Endometrial microvascular endothelial cells (primary cell): ENCODE measurements around the gene TMEM117. TPM values are rescaled to one million over a fixed set of nuclear protein-coding genes. Genes with fewer than 3 reads are reported as not detected.

Experiments
- in situ Hi-C: cut with HindIII; loops from 2 replicates; pipeline ENCODE4 v1.10.0; 2017; ENCODE audit warnings: low sequenced_read_pairs, low pct_unique_long_range_greater_than_20kb; ENCODE audit errors: inconsistent ontology term
- total RNA-seq: library from RNA; depleted of rRNA; stranded (reverse); fragments of >200 nt; gene quantifications from one replicate; pipeline ENCODE4 v1.2.3, GENCODE V29; 2015; ENCODE audit errors: inconsistent ontology term

The TMEM117 gene
- 1.9 TPM for total RNA-seq

DNA sequence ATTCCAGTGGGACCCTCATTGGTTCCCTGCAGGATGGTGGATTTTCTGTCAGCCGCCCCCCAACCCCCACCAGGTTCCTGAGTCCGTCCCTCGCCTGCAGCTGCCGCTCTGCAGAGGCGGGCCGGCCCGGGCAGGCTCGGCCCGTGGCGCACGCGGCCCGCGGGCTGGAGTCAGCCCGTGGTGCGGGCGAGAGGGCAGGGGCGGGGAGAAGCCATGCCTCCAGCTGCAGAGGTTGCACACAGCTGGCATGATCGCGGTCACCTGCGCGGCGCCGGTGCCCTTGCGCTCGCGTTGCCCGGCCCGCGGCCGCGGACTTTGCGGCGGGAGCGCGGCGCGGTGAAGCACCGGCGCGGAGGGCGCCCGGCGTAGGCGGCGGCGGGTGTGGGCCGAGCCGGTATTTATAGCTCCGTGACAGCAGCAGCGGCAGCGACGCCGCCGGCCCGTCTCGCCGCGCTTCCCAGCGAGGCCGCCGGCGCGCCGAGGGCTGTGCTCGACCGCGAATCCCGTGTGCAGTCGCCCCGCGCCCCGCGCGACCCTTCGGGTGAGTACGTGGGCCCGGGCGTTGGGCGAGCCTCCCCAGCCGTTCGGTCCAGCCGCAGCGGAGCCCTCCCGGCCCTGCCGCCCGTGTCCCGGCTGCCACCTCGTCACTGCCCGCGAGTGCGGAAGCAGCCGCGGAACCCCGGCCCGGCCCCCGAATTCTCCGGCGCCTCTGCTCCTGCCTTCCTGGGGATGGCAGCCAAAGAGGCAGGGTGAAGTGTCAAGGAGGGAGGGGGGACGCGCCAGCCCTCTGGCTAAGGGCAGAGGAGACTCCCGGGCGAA is at the start of gene TMEM117:
TMEM117 (plus strand) TSS at position 426 of the 819 bp plus-strand sequence.
- in situ Hi-C loops = no loop called here

DNA sequence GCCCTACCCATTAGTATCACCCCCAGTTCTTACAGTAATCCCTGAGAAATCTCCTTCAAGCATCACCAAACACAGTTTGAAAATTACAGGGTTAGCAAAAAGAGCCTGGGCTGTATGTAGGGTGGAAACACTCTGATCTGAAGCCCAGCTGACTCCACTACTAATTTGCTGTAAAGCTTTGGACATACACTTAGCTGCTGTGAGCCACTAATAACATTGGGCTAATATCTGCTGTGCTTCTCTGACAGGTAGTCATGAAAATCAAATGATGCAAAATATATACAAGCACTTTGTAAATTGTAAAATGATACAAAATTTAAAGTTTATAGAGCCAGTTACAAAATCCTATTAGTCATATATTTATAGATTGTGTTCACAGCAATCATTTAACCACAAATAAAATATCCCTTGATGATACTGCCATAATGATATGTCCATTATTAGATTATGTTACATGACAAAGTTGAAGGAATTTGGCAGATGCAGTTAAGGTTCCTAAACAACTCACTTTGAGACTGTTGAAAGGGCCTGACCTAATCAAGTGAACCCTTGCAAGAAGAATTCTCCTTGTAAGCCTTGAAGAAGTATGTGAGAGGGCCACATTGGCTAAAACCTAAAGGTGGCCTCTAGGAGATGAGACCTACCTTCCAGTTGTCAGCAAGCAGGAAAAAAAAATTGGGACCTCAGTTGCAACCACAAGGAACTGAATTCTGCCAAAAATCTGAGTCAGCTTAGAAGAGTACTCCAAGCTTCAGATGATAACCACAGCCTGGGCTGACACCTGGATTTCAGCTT is 48.8 kb upstream of the TMEM117 start:
- in situ Hi-C loops = no loop called here

DNA sequence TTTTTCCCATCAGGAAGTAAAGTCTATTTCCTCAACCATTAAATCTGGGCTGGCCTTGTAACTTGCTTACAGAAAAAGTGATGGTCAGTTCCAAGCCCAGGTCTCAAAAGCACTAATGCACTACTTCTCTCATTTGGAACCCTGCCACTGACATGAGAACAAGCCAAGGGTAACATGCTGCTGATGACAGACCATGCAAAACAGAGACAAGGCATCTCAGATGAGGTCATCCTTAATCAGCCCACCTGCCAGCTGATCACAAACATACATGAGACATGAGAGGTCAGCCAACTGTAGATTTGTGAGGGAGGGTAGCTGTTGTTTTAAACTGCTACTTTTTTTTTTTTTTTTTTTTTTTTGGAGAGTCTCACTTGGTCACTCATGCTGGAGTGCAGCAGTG is 45.9 kb upstream of the TMEM117 start:
- in situ Hi-C loops = no loop called here

DNA sequence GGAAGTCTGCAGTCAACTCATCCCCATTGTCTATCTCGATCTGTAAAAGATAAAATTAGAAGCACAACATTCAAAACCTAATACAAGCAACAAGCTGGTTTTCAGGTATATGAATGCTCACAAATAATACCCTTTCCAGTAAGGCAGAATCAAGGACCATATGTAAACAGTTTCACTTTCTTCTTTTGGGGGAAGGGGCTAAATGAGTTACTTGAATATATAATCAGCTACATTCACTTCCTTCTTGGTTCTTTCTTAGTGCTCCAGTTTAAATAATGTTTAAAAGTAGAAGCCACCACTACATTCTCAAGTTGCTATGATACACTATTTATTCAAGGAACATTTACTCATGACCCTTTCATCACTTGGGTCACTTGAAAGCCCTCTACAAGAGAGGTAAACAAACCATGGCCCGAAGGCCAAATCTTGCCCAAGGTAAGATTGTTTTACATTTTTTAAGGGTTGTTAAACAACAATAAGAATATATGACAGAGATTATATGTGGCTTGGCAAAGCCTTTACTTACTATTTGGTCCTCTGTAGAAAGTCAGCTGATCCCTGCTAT is 40.1 kb upstream of the TMEM117 start:
- in situ Hi-C loops = no loop called here

DNA sequence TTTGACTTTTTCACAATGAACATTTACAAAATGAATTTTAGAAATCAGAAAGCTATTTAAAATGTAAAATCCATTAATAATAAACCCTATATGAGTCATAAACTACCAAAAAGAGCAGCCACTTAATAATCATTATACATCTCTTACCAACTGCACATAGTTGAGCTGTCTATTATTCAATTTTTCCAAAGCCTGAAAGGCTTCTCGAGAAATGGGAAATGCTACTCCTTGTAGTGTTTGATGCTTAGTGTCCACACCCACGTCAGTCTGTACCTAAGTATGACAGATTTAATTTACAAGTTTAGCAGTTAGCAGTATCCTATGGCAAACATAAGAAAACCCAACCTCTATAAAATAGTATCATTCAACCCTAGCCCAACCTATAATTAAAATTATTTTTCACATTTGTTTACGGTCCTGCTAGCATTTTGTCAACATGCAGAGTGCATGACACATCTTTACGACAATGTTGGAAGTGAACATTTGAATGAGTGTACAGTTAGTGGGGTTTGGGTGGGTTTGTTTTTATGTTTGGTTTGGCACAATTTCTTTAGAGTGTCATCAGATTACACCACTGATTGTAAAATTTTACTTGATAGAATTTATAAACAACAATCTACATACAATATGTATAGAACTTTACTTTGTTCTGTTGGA is 38.2 kb upstream of the TMEM117 start:
- in situ Hi-C loops = no loop called here

DNA sequence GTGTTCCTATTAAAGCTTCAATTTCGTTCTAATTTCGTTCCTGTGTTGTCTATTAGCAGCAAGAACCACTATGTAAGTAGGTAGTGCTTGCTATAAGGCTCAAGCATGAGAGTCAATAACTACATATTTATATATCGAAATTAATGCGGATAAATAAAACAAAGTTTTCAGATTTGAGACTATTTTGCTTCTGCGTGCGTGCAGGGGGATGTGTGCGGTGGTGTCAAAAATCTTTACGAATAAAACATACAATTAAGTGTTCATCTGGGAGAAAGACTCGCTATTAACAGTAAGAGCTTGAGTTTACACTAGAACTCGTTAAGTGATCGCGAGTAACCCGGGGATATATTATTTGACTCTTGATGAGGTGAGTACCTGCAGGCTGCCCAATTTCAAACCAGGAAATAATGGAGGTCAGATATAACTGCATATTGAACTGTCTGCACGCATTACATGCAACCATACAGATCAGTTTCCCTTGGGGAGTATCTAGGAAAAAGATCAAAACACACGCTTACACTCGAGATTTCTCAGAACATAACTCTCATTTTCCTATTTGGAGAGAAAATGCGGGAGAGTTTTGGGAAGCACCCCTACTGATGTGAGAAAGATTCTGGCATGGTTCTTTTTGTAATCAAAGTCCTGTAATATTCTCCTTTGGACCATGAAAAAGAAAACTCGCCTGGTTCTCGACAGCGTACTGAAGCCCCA is 30.6 kb upstream of the TMEM117 start:
- in situ Hi-C loops = no loop called here

DNA sequence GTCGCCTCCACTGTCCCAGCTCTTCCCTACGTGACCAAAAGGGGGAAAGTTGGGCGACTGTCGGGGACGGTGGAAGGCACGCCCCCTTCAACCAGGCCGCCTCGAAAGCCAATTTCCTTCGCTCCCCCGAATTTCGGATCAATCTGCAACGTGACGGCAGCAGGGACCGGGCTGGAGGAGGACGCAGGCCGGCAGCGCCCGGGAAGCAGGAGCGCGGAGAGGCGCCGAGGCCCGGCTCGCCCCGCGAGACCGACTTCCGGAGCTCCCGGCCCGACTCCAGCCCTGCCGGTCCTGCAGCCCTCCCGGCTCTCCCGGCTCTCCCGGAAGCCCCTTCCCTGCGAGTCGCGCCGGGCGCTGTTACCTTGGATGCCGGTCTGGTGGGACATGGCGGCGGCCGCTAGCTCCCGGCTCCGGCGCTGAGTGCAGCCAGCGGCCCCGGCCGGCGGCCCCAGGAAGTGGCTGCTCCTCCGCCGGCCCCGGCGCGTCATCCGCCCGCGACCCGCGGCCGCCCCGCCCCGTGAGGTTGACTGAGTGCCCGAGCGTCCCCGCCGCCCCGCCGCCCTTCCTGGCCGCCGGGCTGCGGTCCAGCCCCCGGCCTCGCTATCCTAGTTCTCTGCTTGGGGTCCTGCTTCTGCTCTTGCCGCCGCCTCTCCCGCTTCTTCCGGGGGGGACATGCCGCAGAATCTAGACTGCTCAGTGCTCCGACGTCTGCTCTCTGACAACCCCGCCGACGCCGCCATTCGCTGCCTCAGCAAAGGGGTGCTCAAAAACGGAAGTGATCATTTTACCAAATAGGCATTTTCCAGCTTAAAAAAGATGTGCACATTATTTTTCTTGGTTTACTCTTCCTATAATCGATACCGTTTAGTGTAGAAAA is 29.8 kb upstream of the TMEM117 start, which contains the start of gene TWF1:
TWF1 (minus strand) TSS at position 458 of the 877 bp plus-strand sequence; CDS start at position 386, 72 bp downstream.
- in situ Hi-C loops = no loop called here

DNA sequence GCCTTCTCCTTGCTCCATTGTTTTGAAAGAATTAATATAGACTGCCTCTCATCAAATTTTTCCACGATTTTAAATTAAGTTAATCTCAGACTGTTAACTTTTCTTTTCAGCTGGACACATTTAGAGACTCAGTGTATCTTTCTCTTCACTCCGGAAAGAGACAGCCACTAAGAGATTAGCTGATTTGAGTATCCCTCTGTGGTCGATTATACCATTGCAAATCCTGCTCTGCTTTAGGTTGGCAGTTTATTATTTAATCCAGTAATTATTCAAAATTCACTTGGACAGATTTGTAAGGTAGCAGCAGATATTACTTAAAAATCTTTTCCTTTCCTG is 29.2 kb upstream of the TMEM117 start:
- in situ Hi-C loops = no loop called here

DNA sequence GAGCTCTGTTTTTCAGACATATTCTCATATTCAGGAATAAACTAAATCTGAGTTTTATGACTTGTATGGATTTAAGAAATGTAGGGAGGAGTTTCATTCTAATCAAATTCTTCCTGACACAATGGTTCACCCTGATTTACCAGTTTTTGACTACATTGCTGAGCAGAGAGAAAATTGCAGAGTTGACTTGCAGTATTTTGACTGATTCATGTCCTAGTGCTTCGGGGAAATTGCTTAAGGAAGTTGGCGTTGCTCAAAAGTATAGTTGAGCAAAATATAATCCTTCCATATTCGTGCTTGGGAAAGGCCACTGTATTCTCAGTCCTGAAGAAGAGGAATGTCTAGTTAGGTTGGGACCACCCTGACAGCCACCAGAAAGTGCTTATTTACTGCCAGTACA is 28.5 kb upstream of the TMEM117 start:
- in situ Hi-C loops = no loop called here

DNA sequence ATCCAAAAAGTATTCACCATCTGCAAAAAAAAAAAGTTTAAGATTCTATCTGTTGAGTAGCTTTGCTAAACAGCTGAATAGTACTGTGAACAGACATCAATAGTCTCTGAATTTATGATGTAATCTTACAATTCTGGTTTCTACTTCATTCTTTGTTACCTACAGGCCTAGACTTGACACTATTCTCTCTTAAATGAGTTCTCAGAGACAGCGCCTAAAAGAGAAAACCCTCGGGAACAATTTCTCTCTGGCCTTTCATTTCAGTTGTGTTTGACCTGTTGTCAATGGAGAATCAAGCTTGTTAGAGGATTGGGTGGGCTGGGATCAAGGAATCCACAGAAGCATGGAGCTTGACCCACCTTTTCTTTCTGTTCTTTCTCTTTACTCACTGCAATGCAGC is 23.8 kb upstream of the TMEM117 start:
- in situ Hi-C loops = no loop called here

DNA sequence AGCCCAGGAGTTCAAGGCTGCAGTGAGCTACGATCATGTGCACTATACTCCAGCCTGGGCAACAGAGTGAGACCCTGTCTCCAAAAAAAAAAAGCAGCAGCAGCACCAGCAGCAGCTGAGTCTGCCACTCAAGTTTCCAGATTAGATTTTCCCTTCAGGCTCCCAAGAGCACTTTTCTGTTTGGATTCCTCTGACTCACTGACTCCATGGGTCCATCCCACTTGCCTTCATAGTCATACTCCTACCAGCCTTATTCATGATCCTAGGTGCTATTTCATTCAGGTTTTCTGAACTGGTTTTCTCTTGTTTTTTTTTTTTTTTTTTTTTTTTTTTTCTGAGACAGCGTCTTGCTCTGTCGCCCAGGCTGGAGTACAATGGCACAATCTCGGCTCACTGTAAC is 23.0 kb upstream of the TMEM117 start:
- in situ Hi-C loops = no loop called here

DNA sequence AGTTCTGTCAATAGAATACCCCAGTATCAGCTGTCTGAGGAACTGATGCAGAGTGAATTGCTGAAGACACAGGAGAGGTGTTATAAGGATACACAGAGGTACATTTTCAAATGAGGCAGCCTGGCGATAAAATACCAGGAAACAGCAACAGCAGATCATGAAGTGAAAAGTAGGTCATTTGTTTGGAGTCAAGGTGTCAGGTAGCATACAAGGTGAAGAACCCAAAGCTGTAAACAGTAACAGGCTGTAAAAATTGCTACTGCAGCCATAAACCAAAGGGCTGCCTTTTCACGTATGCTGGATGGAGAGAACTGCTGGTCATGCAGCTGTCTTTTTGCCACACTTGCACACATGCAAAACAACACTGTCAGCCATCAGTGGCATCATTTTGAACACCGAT is 20.5 kb upstream of the TMEM117 start:
- in situ Hi-C loops = no loop called here

DNA sequence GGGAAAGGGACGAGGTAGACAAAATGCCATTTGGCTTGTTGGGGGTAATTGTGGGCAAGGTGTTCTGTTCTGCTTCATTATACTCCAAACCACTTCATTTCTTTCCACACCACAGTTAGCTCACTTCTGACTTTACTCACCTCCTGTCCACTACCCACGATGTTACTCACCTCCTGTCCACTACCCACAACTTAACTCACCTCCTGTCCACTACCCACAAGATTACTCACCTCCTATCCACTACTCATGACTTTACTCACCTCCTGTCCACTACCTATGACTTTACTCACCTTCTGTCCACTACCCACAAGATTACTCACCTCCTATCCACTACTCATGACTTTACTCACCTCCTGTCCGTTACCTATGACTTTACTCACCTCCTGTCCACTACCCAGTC is 19.7 kb upstream of the TMEM117 start:
- in situ Hi-C loops = no loop called here

DNA sequence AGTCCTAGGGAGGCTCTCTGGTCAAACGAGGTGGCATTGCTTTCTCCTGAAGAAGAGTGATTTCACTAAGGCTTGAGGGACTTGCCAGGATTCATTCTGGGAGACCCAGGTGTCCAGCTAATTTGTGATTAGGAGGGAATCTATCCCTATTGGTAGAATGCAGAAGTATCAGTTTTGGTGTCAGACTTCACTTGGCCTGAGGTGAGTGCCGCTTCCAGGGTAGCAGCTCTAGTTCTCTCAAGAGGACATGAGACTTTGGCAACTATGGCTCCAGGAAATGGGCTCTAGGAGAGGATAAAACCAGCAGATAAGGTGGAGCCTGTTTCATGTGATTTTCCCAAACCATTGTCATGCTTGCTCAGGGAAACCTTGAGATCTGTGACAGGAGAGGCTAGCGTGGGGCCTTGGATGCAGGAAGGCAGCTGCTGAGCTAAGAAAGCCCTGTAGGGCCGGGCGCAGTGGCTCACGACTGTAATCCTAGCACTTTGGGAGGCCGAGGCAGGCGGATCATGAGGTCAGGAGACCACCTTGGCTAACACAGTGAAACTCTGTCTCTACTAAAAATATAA is 11.6 kb upstream of the TMEM117 start:
- in situ Hi-C loops = no loop called here

DNA sequence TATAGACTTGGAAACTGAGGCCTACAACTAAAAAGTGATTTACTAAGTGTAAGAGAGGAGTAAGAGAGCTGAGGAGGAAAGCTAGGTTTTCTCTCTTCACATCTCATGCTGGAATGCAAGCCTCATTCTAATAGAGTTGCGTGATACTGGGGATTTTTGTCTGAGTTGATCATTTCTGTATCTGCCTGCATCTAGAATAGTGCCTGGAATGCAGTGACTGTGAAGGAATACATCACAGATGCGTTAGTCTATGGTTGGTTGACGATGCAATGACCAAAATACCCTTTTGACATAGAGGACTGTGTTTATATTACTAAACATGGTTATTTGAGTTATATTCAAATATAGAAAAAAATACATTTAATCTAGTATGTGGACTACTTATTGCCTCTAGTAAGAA is 9.2 kb upstream of the TMEM117 start:
- in situ Hi-C loops = no loop called here

DNA sequence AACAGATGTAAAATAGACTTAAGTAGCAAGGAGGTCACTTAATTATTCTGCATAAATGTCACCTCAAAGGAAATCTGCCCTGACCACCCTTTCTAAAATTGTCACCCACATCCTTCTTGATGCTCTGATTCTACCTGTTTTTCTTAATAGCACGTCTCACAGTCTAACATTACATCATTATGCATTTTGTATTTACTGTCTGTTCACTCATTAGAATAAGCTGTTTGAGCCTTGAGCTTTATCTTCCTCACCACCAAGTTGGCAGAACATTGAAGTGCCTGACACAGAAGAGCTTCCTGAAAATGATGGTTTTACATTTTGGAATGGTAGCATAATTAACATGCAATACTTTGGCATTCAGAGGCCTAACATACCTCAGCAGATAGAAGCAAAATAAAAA is 8.8 kb upstream of the TMEM117 start:
- in situ Hi-C loops = no loop called here

DNA sequence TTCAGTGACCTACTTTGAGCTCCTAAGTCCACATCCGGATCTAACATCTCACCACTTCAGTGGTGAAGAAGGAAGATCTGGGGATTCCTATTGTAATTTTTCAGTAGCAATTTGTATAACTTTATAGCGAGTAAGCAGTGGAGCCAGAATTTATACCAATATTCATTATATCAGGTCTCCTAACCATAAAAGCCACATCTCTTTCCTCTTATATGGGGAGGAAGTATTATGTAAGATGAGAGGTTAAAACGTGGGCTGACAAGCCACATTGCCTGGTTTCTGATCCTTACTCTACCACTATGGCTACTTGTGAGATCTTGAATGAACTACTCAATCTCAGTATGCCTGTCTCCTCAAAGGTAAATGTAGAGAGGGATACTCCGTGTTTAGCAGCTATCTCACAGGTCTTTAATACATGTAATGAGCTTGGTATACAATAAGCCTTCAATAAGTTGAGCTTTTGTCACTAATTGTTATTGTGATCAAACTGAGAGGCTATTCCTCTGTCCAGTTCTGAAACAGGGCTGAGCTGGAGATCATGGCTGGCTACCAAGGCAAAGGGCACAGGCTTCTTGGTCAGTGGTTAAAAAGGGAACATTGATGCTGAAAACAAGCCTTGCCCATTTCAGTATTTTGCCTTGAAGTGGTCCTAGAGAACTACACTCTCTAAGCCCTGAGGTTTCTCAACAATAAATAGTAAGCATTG is 3.3 kb upstream of the TMEM117 start:
- in situ Hi-C loops = no loop called here
